HFF-Myc (cell line): ENCODE data around the gene TMEM97.

Experiments
- DNase-seq: peaks from one replicate; pipeline ENCODE4 v3.0.0-alpha.2; 2011; ENCODE audit warnings: low read depth; ENCODE audit errors: extremely low read depth
- H3K4me3 ChIP-seq: replicated peaks from 2 replicates; pipeline ENCODE4 v1.5.1; 2011; ENCODE audit warnings: low read depth, mild to moderate bottlenecking, control low read depth, low read length
- CTCF ChIP-seq: IDR thresholded peaks from 2 replicates; pipeline ENCODE4 v1.5.1; 2012; ENCODE audit warnings: mild to moderate bottlenecking, low read depth, low read length, control low read depth; ENCODE audit errors: missing control alignments

TMEM97 gene

GRCh38 chr17:28333083-28333746 is 14.2 kb downstream of the TMEM97 start:
- TF ChIP-seq CTCF: no peak
- DNase-seq: no peak
- H3K4me3 ChIP-seq: no peak overlapping the region

GRCh38 chr17:28334171-28334570 is 15.2 kb downstream of the TMEM97 start:
- peak overlapping the region; percentile 96 for H3K4me3 ChIP-seq
- no peak for TF ChIP-seq CTCF
- DNase-seq: no peak

- DNase-seq: no peak
- peak overlapping the region; percentile 96 for H3K4me3 ChIP-seq
- TF ChIP-seq CTCF: no peak
Observed at GRCh38 chr17:28334666-28335200, 15.7 kb downstream of the TMEM97 start.

GRCh38 chr17:28335201-28335958 is 16.4 kb downstream of the TMEM97 start, which contains the start of the genes IFT20 and TNFAIP1:
IFT20 (minus strand) TSS chr17:28335472; CDS start chr17:28331985, 3,487 bp downstream.
TNFAIP1 (plus strand) TSS chr17:28335761; CDS start chr17:28339522, 3,761 bp downstream.
- H3K4me3 ChIP-seq: peak within 1 kb of the TSS; percentile 96
- TF ChIP-seq CTCF: no peak
- DNase-seq: peak; percentile 98

GRCh38 chr17:28335959-28336871 is 17.2 kb downstream of the TMEM97 start:
- H3K4me3 ChIP-seq: peak overlapping the region; percentile 96
- DNase-seq: peak; percentile 59
- no peak for TF ChIP-seq CTCF
